HCT116 (cell line): Measurements from ENCODE around the gene LDAH. TPM values are rescaled to one million over a fixed set of nuclear protein-coding genes. Genes with fewer than 3 reads are reported as not detected.

Experiments used
- ATAC-seq: fragments of 200-7000 bp; cut with Tn5 transposase; 2 replicates; pipeline ENCODE4 v1.9.1; 2020; ENCODE audit warnings: mild to moderate bottlenecking, moderate library complexity
- BruUV-seq: library from RNA; stranded (reverse); fragments of 400-500 nt; replicated peaks from 2 replicates; lab custom pipeline; 2021; lab: Mats Ljungman, UMichigan
- CTCF ChIA-PET: fragments of 300-600 bp; sonication (Branson Sonifier 250); formaldehyde crosslinking; loops from one replicate; lab custom pipeline; 2021; ENCODE audit warnings: antibody characterized with exemption; lab: Charles Lee
- POLR2A ChIA-PET: fragments of 300-600, 350-600 bp; sonication (Branson Sonifier 250); formaldehyde crosslinking; loops from one replicate; lab custom pipeline; 2021; ENCODE audit warnings: antibody characterized with exemption; lab: Charles Lee
- RAD21 ChIA-PET, 2 experiments: fragments of 300-600 bp; sonication (Branson Sonifier 250); formaldehyde crosslinking; loops; one replicate each; lab custom pipeline; 2023; ENCODE audit warnings: low total read pairs in 2 of 2; ENCODE audit not compliant: uncharacterized antibody in 2 of 2, unreplicated experiment in 2 of 2, low non-redundant PET in 1 of 2; lab: Charles Lee
- DNase-seq: peaks from one replicate; pipeline ENCODE4 v3.0.0-alpha.2; 2010; ENCODE audit warnings: low read depth, low spot score
- H2AFZ ChIP-seq: fragments of 200-600 bp; shearing (Covaris generic), sonication (generic); 2 replicates; pipeline ENCODE4 v1.6.1; 2017; ENCODE audit warnings: low read depth, mixed run types, mixed read lengths, antibody characterized with exemption, low read length; ENCODE audit not compliant: poor library complexity, severe bottlenecking
- H3K27ac ChIP-seq: 2 replicates; pipeline ENCODE4 v1.5.1; 2012; ENCODE audit warnings: low read depth, low read length
- H3K27me3 ChIP-seq: fragments of 200-600 bp; sonication (generic); 2 replicates; pipeline ENCODE4 v1.6.1; 2016; ENCODE audit warnings: mixed run types, low read length, mixed read lengths; ENCODE audit not compliant: insufficient read depth
- H3K36me3 ChIP-seq, 2 experiments: fragments of 200-500 bp in 1 of 2; fragments of 200-600 bp in 1 of 2; sonication (Bioruptor generic) in 1 of 2; sonication (generic) in 1 of 2; 2 replicates each; pipeline versions ENCODE4 v1.5.1 to v1.6.1; 2014 to 2016; ENCODE audit warnings: low read length in 2 of 2, inconsistent platforms in 1 of 2, mixed read lengths in 1 of 2, mixed run types in 1 of 2; ENCODE audit not compliant: insufficient read depth in 2 of 2, control insufficient read depth in 1 of 2
- H3K4me1 ChIP-seq, 2 experiments: fragments of 200-600 bp in 1 of 2; sonication (generic) in 1 of 2; 2 replicates each; pipeline versions ENCODE4 v1.5.1 to v1.6.1; 2012 to 2017; ENCODE audit warnings: low read length in 2 of 2, inconsistent platforms in 1 of 2, mild to moderate bottlenecking in 1 of 2, mixed read lengths in 1 of 2, mixed run types in 1 of 2, moderate library complexity in 1 of 2; ENCODE audit not compliant: insufficient read depth in 2 of 2, control insufficient read depth in 1 of 2
- H3K4me2 ChIP-seq: fragments of 200-600 bp; sonication (generic); 2 replicates; pipeline ENCODE4 v1.6.1; 2017; ENCODE audit warnings: mixed run types, low read length, mixed read lengths
- H3K4me3 ChIP-seq, 2 experiments: fragments of 200-600 bp in 1 of 2; sonication (generic) in 1 of 2; replicated peaks in 1 of 2; 2 replicates each; pipeline ENCODE4 v1.5.1; 2011 to 2016; ENCODE audit warnings: low read length in 2 of 2, control low read depth in 1 of 2, low read depth in 1 of 2, mild to moderate bottlenecking in 1 of 2, mixed read lengths in 1 of 2, mixed run types in 1 of 2
- H3K79me2 ChIP-seq: fragments of 200-600 bp; sonication (generic); 2 replicates; pipeline ENCODE4 v1.6.1; 2017; ENCODE audit warnings: mild to moderate bottlenecking, mixed run types, low read length, moderate library complexity, mixed read lengths; ENCODE audit not compliant: insufficient read depth
- H3K9ac ChIP-seq: fragments of 200-600 bp; sonication (generic); 2 replicates; pipeline ENCODE4 v1.6.1; 2016; ENCODE audit warnings: low read length, mixed read lengths
- H3K9me2 ChIP-seq: fragments of 200-600 bp; sonication (generic), shearing (Covaris generic); 2 replicates; pipeline ENCODE4 v1.6.1; 2017; ENCODE audit warnings: mixed run types, mild to moderate bottlenecking, moderate library complexity; ENCODE audit not compliant: insufficient read depth
- H3K9me3 ChIP-seq, 2 experiments: fragments of 200-500 bp in 1 of 2; fragments of 200-600 bp in 1 of 2; sonication (Bioruptor generic) in 1 of 2; sonication (generic) in 1 of 2; 2 replicates each; pipeline ENCODE4 v1.6.1; 2014 to 2017; ENCODE audit warnings: low read length in 2 of 2, mixed read lengths in 2 of 2, inconsistent platforms in 1 of 2, low read depth in 1 of 2, mild to moderate bottlenecking in 1 of 2, mixed run types in 1 of 2, moderate library complexity in 1 of 2; ENCODE audit not compliant: control insufficient read depth in 1 of 2, insufficient read depth in 1 of 2
- H4K20me1 ChIP-seq: fragments of 200-600 bp; sonication (generic), shearing (Covaris generic); 2 replicates; pipeline ENCODE4 v1.6.1; 2017; ENCODE audit warnings: mixed run types, mild to moderate bottlenecking, moderate library complexity; ENCODE audit not compliant: insufficient read depth
- CBX3 ChIP-seq: IDR thresholded peaks from 2 replicates; pipeline ENCODE4 v1.6.1; 2012; ENCODE audit warnings: low read depth
- CEBPB ChIP-seq: IDR thresholded peaks from 2 replicates; pipeline ENCODE4 v1.6.1; 2012; ENCODE audit warnings: low read depth
- ELF1 ChIP-seq: IDR thresholded peaks from 2 replicates; pipeline ENCODE4 v1.6.1; 2012; ENCODE audit warnings: low read depth, borderline replicate concordance
- EZH2 ChIP-seq: fragments of 200-600 bp; sonication (generic); IDR thresholded peaks from 2 replicates; pipeline ENCODE4 v1.6.1; 2017; ENCODE audit warnings: antibody characterized with exemption, mixed run types
- EZH2phosphoT487 ChIP-seq: fragments of 200-600 bp; IDR thresholded peaks from 2 replicates; pipeline ENCODE4 v1.6.1; 2018; ENCODE audit warnings: antibody characterized with exemption, borderline replicate concordance
- FOSL1 ChIP-seq: IDR thresholded peaks from 2 replicates; pipeline ENCODE4 v1.6.1; 2012; ENCODE audit warnings: low read depth
- JUND ChIP-seq: IDR thresholded peaks from 2 replicates; pipeline ENCODE4 v1.6.1; 2012
- POLR2A ChIP-seq: IDR thresholded peaks from 2 replicates; pipeline ENCODE4 v1.7.0; 2011; ENCODE audit warnings: borderline replicate concordance; ENCODE audit not compliant: insufficient read depth, insufficient read length; ENCODE audit errors: extremely low read depth
- POLR2AphosphoS5 ChIP-seq: IDR thresholded peaks from 2 replicates; pipeline ENCODE4 v1.6.1; 2011; ENCODE audit warnings: mild to moderate bottlenecking, low read depth, low read length, moderate library complexity
- RAD21 ChIP-seq: IDR thresholded peaks from 2 replicates; pipeline ENCODE4 v1.6.1; 2012; ENCODE audit warnings: low read depth, mild to moderate bottlenecking
- SP1 ChIP-seq: IDR thresholded peaks from 2 replicates; pipeline ENCODE4 v1.6.1; 2012; ENCODE audit warnings: low read depth
- TCF7L2 ChIP-seq: IDR thresholded peaks from 2 replicates; pipeline ENCODE4 v1.7.0; 2011; ENCODE audit warnings: borderline replicate concordance, inconsistent platforms; ENCODE audit not compliant: insufficient read depth, insufficient read length; ENCODE audit errors: extremely low read depth
- YY1 ChIP-seq: IDR thresholded peaks from 2 replicates; pipeline ENCODE4 v1.6.1; 2011; ENCODE audit warnings: low read length, low read depth, moderate library complexity, mild to moderate bottlenecking; ENCODE audit not compliant: insufficient replicate concordance; ENCODE audit errors: extremely low read depth
- ZFX ChIP-seq: fragments of 450-650 bp; IDR thresholded peaks from 2 replicates; pipeline ENCODE4 v1.6.1; 2017
- intact Hi-C: fragments of 100-400 bp; cut with micrococcal nuclease; formaldehyde crosslinking; loops from 2 replicates; pipeline ENCODE4 v1.10.0; 2022
- total RNA-seq: library from RNA; stranded (reverse); gene quantifications from one replicate; pipeline ENCODE4 v1.2.1, GENCODE V29; 2021; ENCODE audit not compliant: unreplicated experiment
- TF ChIP-seq, protein P1 (sequence below): IDR thresholded peaks from 2 replicates; pipeline ENCODE4 v1.6.1; 2012; ENCODE audit warnings: low read depth
- TF ChIP-seq, protein P2 (sequence below): IDR thresholded peaks from 2 replicates; pipeline ENCODE4 v1.6.1; 2012
- TF ChIP-seq, protein P3 (sequence below): IDR thresholded peaks from 2 replicates; pipeline ENCODE4 v1.6.1; 2012
- TF ChIP-seq, protein P4 (sequence below): IDR thresholded peaks from 2 replicates; pipeline ENCODE4 v1.6.1; 2011; ENCODE audit warnings: mild to moderate bottlenecking, low read length, moderate library complexity; ENCODE audit not compliant: insufficient replicate concordance; ENCODE audit errors: extremely low read depth
- TF ChIP-seq, protein P5 (sequence below), 3 experiments: fragments of 200-600 bp in 1 of 3; sonication (generic) in 1 of 3; IDR thresholded peaks in 2 of 3; conservative IDR thresholded peaks in 1 of 3; 2 replicates each; pipeline ENCODE4 v1.5.1; 2012 to 2017; ENCODE audit warnings: low read depth in 2 of 3, low read length in 2 of 3, antibody characterized with exemption in 1 of 3, borderline replicate concordance in 1 of 3, control low read depth in 1 of 3, mild to moderate bottlenecking in 1 of 3, mixed read lengths in 1 of 3, mixed run types in 1 of 3, moderate library complexity in 1 of 3; ENCODE audit not compliant: insufficient read depth in 1 of 3

LDAH gene
- total RNA-seq, 1 experiment from 2014 or later = 25.7 TPM

DNA sequence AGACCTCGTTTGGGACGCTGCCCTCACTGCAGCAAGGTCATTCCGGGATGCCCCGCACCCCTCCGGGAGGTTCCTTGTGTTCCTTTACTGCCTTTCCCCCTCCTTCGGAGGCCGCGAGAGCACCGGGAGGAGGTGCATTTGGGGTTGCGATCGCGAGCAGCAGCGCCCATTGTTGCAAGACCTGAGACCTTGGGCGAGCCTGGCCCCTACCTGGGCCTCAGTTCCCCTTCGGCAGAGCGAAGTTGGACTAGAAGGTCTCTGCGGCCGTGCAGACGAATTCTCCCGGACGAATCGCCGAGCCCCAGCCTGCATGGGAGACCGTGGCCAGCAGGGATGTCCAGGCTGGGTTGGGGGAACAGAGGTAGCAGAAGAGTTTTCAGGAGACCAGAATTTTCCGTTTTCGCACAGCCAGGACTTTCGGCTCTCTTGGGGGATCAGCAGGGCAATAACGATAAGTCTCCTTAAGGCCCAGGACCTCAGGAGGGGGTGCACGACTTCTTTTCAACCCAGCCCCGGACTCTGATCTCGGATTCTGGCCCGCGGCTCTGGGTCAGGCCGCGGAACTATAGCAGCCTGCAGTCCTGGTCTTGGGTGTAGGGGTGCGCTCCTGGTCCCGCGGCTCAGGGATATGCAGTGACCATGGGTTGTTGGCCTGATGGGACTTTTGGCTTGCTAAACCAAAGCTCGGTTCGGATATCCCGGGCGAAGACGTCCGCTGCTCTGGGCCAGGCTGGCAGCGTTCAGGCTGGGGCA, 153.2 kb downstream of the LDAH start:
- H3K4me3 ChIP-seq = no peak overlapping the region
- no peaks in the 10 kb centered on the region for H4K20me1 ChIP-seq
- H3K9me2 ChIP-seq = no peaks in the 10 kb centered on the region
- ChIA-PET CTCF (no interaction called here), RAD21 (no interaction called here), POLR2A (no interaction called here)
- no peak overlapping the region for H2AFZ ChIP-seq
- no peak for TF ChIP-seq JUND
- TF ChIP-seq, protein P1, sequence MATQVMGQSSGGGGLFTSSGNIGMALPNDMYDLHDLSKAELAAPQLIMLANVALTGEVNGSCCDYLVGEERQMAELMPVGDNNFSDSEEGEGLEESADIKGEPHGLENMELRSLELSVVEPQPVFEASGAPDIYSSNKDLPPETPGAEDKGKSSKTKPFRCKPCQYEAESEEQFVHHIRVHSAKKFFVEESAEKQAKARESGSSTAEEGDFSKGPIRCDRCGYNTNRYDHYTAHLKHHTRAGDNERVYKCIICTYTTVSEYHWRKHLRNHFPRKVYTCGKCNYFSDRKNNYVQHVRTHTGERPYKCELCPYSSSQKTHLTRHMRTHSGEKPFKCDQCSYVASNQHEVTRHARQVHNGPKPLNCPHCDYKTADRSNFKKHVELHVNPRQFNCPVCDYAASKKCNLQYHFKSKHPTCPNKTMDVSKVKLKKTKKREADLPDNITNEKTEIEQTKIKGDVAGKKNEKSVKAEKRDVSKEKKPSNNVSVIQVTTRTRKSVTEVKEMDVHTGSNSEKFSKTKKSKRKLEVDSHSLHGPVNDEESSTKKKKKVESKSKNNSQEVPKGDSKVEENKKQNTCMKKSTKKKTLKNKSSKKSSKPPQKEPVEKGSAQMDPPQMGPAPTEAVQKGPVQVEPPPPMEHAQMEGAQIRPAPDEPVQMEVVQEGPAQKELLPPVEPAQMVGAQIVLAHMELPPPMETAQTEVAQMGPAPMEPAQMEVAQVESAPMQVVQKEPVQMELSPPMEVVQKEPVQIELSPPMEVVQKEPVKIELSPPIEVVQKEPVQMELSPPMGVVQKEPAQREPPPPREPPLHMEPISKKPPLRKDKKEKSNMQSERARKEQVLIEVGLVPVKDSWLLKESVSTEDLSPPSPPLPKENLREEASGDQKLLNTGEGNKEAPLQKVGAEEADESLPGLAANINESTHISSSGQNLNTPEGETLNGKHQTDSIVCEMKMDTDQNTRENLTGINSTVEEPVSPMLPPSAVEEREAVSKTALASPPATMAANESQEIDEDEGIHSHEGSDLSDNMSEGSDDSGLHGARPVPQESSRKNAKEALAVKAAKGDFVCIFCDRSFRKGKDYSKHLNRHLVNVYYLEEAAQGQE = no peak
- no peak for TF ChIP-seq SP1
- TF ChIP-seq RAD21 = no peak
- TF ChIP-seq ELF1 = no peak
- no peak for TF ChIP-seq FOSL1
- TF ChIP-seq, protein P2, sequence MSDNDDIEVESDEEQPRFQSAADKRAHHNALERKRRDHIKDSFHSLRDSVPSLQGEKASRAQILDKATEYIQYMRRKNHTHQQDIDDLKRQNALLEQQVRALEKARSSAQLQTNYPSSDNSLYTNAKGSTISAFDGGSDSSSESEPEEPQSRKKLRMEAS = no peak
- TF ChIP-seq POLR2AphosphoS5 = no peak
- no peak for TF ChIP-seq POLR2A
- no peak for TF ChIP-seq EZH2phosphoT487
- no peak for TF ChIP-seq YY1
- TF ChIP-seq TCF7L2 = no peak
- no peak for TF ChIP-seq CEBPB
- TF ChIP-seq, protein P3, sequence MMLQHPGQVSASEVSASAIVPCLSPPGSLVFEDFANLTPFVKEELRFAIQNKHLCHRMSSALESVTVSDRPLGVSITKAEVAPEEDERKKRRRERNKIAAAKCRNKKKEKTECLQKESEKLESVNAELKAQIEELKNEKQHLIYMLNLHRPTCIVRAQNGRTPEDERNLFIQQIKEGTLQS = no peak
- TF ChIP-seq, protein P4, sequence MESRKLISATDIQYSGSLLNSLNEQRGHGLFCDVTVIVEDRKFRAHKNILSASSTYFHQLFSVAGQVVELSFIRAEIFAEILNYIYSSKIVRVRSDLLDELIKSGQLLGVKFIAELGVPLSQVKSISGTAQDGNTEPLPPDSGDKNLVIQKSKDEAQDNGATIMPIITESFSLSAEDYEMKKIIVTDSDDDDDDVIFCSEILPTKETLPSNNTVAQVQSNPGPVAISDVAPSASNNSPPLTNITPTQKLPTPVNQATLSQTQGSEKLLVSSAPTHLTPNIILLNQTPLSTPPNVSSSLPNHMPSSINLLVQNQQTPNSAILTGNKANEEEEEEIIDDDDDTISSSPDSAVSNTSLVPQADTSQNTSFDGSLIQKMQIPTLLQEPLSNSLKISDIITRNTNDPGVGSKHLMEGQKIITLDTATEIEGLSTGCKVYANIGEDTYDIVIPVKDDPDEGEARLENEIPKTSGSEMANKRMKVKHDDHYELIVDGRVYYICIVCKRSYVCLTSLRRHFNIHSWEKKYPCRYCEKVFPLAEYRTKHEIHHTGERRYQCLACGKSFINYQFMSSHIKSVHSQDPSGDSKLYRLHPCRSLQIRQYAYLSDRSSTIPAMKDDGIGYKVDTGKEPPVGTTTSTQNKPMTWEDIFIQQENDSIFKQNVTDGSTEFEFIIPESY = no peak
- TF ChIP-seq ZFX = no peak
- no peak for TF ChIP-seq CBX3
- TF ChIP-seq, protein P5, sequence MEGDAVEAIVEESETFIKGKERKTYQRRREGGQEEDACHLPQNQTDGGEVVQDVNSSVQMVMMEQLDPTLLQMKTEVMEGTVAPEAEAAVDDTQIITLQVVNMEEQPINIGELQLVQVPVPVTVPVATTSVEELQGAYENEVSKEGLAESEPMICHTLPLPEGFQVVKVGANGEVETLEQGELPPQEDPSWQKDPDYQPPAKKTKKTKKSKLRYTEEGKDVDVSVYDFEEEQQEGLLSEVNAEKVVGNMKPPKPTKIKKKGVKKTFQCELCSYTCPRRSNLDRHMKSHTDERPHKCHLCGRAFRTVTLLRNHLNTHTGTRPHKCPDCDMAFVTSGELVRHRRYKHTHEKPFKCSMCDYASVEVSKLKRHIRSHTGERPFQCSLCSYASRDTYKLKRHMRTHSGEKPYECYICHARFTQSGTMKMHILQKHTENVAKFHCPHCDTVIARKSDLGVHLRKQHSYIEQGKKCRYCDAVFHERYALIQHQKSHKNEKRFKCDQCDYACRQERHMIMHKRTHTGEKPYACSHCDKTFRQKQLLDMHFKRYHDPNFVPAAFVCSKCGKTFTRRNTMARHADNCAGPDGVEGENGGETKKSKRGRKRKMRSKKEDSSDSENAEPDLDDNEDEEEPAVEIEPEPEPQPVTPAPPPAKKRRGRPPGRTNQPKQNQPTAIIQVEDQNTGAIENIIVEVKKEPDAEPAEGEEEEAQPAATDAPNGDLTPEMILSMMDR (IDR thresholded peaks at IDR 0.05 in 2 of 3, conservative IDR thresholded peaks at IDR 0.05 in 1 of 3; ENCODE audit: borderline replicate concordance in 1 of 3, insufficient read depth in 1 of 3, low read depth in 2 of 3, low read length in 2 of 3) = no peak
- no peak for TF ChIP-seq EZH2
- no peaks in the 10 kb centered on the region for H3K27me3 ChIP-seq
- H3K9ac ChIP-seq = no peak overlapping the region
- H3K36me3 ChIP-seq = no peaks in the 10 kb centered on the region
- H3K9me3 ChIP-seq = no peaks in the 10 kb centered on the region
- ATAC-seq (no peak), DNase-seq (no peak)
- H3K79me2 ChIP-seq = no peaks in the 10 kb centered on the region
- intact Hi-C loops = no loop called here
- H3K27ac ChIP-seq = no peak overlapping the region
- no peaks in the 10 kb centered on the region for H3K4me1 ChIP-seq
- H3K4me2 ChIP-seq = no peak overlapping the region
- no TSS peak for BruUV-seq
